Measurements from ENCODE around the gene ZNF286A.
"Not testable (repeated sequence)": the region's sequence is repeated elsewhere in the genome, so short reads cannot be mapped to it uniquely, and the experiment has no call there.

ZNF286A gene

GRCh38 chr17:15704239-15704638 lies 4.7 kb downstream of the ZNF286A start:
- not testable (repeated sequence) for DNase-seq

GRCh38 chr17:15704813-15705212 lies 5.3 kb downstream of the ZNF286A start:
- not testable (repeated sequence) for DNase-seq

- DNase-seq: not testable (repeated sequence)
These were observed 9.3 kb downstream of the ZNF286A start for GRCh38 chr17:15708879-15709278.

- DNase-seq: not testable (repeated sequence)
These were observed 17.3 kb downstream of the ZNF286A start for GRCh38 chr17:15716601-15717563.

- DNase-seq: not testable (repeated sequence)
These were observed 31.0 kb downstream of the ZNF286A start for GRCh38 chr17:15730535-15730934.

GRCh38 chr17:15731900-15732299 lies 32.3 kb downstream of the ZNF286A start, which contains the start of gene TBC1D26:
TSS of gene TBC1D26 (plus strand) at chr17:15732283. CDS start at chr17:15735349, 3,066 bp downstream.
- DNase-seq: not testable (repeated sequence)

- DNase-seq: not testable (repeated sequence)
These were observed 33.7 kb downstream of the ZNF286A start for GRCh38 chr17:15733174-15733789.

- not testable (repeated sequence) for DNase-seq
These were observed 37.0 kb downstream of the ZNF286A start for GRCh38 chr17:15736578-15736977.

- DNase-seq: no peak
These were observed 38.5 kb downstream of the ZNF286A start for GRCh38 chr17:15738066-15738465.

GRCh38 chr17:15739259-15739658 lies 39.7 kb downstream of the ZNF286A start:
- not testable (repeated sequence) for DNase-seq

- DNase-seq: not testable (repeated sequence)
These were observed 40.5 kb downstream of the ZNF286A start for GRCh38 chr17:15740041-15740440.

GRCh38 chr17:15740570-15741120 lies 41.1 kb downstream of the ZNF286A start:
- DNase-seq: no peak

- no peak for DNase-seq
These were observed 42.1 kb downstream of the ZNF286A start for GRCh38 chr17:15741624-15742023.

GRCh38 chr17:15742051-15742795 lies 42.7 kb downstream of the ZNF286A start:
- DNase-seq: no peak

GRCh38 chr17:15742921-15743320 lies 43.4 kb downstream of the ZNF286A start:
- DNase-seq: no peak

GRCh38 chr17:15744074-15744676 lies 44.6 kb downstream of the ZNF286A start:
- DNase-seq: no peak

- DNase-seq: peak; percentile 3
These were observed 45.3 kb downstream of the ZNF286A start for GRCh38 chr17:15744885-15745284.

- not testable (repeated sequence) for DNase-seq
These were observed 49.9 kb downstream of the ZNF286A start for GRCh38 chr17:15749403-15749802.

GRCh38 chr17:15768865-15769533 lies 69.4 kb downstream of the ZNF286A start:
- DNase-seq: not testable (repeated sequence)

Data from NCI-H226 (cell line).